ENCODE measurements around the gene CIROP. TPM values are rescaled to one million over a fixed set of nuclear protein-coding genes. Genes with fewer than 3 reads are reported as not detected.
A peak's percentile ranks its signal among the peaks of the same experiment; 100 is the strongest.
"Not testable (repeated sequence)": the region's sequence is repeated elsewhere in the genome, so short reads cannot be mapped to it uniquely, and the experiment has no call there.

Gene CIROP
- total RNA-seq, 1 experiment from 2014 or later = not detected

DNA sequence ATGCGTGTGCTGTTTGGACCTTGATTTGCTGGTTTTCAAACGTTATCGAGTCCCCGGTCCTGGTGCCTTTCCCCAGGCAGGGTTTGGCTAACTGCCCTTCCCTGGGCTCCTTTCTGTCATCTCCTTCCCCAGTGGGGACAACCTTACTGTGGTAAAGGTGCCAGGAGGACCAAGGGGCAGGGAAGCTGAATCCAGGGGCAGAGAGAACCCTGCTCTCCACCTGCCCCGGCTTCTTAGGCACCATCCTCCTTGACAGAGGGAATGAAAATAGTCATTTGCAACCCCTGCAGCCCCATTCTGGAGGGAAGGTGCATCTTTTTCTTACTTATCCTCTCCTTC, 9.3 kb upstream of the CIROP start:
- DNase-seq (ENCODE audit: low read depth) = no peak

DNA sequence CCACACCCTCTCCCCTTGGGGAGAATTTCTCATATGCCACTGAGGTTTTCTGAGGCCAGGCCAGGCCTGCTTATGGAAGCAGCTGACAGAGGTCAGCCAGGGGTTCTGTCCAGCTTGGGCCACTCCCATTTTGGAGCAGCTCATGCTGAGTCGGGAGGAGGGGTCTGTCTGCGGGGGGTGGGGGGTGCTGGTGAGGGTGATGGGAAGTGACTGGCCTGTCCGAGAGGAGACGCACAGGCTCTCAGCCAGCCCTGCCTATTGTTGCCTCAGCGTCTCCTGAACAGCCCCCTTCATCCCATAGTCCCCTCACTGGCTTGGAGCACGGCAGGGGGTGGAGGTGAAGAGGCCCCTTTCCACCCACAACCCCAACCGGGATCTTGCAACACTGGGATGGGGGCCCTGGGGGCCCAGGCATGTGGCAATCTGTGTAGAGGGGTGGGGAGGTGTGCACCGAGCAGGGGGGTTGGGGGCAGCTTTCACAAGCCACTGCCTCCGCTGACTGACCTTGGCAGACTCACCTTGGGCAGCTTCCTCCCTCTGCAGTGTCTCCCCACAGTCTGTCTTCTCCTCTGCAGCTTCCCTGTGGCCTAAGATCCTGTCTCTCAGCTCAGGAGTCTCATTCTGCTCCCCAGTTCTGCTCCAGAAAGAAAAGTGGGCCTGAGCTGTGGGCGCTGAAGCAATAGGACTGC, 8.8 kb upstream of the CIROP start:
- peak; percentile 34 for DNase-seq (ENCODE audit: low read depth)

DNA sequence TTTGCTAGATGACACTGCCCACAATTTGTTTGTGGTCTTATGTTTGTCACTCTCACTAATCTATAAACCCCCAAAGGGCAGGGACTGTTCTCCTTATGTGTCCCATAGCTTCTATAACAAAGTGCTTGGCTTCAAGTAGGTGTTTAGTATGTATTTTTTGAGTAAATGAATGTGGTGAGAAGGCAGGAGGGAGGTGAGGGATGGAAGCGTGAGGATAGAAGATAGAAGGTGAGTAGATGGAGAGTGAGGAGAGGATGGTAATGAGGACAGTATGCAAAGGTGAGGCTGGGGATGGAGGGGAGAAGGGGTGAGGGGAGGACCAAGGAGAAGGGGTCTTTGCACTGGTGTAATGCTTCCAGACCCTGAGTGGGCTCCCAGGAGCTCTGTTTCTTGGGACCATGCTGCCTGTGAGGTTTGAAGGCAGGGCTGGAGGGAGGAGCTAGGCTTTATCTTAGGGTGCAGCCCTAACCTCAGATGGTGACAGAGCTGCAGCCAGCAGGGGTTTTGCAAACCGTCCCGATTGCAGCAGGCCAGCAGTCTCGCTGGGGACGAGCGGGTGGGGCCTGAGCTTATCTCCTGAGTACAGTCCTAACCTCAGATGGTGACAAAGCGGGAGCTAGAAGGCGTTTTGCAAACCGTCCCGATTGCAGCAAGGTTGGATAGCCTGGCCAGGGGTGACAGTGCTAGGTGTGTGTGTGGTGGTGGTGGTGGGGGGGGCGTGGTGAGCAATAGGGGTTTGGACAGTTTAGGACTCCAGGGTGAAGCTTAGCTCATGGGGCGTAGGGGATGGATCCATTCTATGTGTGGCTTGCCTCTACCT, 7.8 kb upstream of the CIROP start:
- DNase-seq (ENCODE audit: low read depth) = no peak

DNA sequence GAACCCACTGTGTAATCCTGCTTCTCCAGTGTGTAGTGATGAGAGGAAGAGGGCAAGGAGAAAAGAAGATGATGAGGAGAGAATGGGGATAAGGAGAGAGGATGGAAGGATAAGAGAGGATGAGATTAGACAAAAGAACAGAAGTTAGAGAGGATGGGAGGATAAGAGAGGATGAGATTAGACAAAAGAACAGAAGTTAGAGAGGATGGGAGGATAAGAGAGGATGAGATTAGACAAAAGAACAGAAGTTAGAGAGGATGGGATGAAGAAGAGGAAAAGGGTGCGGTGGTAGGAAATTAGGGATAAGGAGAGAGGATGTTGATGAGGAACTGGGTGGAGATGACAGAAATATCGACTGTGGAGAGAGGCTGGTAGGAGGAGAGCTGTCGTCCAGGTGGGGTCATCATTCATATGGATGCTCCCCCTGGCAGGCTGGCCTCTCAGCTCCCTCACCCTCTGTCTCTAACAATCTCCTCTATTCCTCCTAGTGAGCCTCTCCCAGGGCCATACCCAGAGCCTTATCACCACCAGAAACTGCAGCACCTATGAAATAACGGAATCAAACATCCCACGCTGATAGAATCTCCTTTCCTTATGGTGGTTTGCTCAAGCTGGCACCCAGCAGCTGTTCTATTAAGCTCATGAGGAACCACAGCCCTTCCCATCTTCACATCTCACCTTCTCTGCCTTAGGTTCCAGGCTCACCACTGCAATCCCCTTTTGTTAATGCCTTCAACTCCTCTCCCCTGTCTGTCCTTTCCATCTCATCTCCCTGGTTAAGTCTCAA, 6.0 kb upstream of the CIROP start:
- no peak for DNase-seq (ENCODE audit: low read depth)

DNA sequence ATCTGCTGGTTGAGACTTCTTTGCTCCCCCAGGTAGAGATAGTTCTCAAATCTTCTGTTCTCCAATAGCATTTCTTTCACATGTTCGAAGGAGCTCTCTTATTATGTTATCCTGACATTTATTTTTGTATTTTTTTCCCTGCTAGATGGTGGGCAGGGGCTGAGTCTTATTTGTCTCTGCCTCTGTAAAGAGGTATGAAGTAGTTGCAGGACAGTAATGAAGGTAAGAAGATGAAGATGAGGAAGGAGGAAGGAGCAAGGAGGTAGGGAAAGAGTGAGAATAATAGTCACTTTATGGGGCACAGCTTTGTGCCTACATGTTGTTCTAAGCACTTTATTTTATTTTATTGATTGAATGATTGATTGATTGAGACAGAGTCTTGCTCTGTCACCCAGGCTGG, 5.0 kb upstream of the CIROP start:
- DNase-seq (ENCODE audit: low read depth) = no peak

DNA sequence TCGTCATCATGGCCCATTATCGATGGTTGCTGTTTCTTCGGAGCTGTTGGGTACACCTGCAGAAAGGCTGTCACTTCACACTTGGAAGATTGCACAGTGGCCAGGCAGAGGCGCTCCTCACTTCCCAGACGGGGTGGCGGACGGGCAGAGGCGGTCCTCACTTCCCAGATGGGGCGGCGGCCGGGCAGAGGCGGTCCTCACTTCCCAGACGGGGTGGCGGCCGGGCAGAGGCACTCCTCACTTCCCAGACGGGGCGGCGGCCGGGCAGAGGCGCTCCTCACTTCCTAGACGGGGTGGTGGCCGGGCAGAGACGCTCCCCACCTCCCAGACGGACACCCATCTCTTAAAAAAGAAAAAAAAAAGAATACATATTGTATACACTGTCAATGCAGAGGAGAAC, 3.4 kb upstream of the CIROP start:
- not testable (repeated sequence) for DNase-seq (ENCODE audit: low read depth)

DNA sequence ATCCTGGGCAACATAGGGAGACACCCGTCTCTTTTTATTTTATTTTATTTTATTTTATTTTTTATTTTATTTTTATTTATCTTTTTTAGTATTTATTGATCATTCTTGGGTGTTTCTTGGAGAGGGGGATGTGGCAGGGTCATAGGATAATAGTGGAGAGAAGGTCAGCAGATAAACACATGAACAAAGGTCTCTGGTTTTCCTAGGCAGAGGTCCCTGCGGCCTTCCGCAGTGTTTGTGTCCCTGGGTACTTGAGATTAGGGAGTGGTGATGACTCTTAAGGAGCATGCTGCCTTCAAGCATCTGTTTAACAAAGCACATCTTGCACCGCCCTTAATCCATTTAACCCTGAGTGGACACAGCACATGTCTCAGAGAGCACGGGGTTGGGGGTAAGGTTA, 2.8 kb upstream of the CIROP start:
- DNase-seq (ENCODE audit: low read depth) = not testable (repeated sequence)

DNA sequence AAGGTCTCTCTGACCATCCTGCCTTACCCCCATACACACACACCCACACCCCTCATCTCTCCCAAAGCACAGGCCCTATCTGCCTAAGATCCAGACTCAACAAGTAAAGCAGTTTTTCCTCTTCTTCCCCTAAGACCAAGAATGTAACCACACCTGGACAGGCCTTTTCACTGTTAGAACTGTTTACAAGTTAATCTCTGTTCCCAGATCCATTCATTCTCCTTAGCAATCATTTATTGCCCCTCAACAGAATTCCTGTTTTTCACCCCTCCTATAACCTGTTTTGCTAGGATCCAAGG, 1.9 kb upstream of the CIROP start:
- DNase-seq (ENCODE audit: low read depth) = no peak

DNA sequence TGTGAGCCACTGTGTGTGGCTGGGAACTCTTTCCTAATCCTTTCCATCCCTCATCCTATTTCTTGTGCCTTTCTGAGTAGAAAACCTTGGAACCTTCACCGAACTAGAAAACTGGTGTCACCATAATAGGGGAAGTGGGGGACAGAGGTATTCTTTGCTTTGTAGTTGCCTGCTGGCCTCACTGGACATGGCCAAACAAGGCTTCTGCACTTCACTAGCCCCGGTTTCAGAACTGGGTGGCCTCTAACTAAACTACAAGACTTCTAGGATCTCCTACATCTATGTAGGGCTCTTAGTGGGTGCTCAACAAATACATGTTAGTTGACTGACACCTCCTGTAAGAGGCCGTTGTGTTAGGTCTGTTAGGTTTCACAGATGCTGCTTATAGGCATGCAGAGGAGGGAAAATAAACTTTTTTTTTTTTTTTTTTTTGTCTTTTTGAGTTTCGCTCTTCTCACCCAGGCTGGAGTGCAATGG, 597 bp upstream of the CIROP start:
- DNase-seq (ENCODE audit: low read depth) = no peak

DNA sequence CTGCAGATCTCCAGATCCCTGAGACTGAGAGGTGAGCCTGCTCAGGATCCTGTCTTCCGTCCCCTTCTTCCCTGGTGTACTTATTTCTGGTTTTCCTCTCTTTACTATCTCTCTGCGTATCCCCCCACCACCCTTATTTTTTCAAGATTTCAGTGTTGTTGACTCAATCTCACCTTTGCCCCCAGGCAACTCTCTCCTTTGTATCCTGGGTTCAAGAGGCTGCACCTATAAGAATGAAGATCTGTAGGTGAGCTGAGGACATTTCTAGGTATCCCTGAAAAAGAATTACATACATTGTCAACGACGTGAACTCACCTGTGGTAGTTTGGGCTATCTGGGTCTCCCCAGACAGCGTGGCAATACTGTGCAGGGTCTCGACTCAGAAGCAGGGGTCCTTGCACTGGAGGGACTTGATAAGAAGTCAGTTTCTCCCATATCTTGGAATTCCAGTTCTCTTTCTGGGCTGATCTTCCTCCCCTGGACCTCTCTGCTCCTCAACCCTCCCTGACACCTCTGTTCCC, 659 bp downstream of the CIROP start:
- no peak for DNase-seq (ENCODE audit: low read depth)

DNA sequence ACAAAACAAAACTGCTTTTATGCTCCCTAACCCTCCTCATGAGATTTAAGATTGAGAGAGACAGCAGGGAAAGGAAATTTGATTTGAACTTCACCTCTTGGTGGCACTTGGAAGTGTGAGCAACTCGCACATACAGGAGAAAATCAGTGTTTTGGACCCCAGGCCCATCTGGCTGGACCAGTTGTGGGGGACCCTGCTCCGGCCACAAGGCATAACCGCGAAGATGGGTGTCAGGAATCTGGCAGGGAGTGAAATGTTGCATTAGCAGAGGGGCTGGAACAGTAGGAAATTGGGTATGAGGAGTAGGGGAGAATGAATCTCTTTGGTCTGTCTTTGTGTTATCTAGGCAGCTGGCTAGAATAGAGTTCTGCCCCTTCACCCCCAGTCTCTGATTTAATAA, 1.2 kb downstream of the CIROP start:
- DNase-seq (ENCODE audit: low read depth) = no peak

DNA sequence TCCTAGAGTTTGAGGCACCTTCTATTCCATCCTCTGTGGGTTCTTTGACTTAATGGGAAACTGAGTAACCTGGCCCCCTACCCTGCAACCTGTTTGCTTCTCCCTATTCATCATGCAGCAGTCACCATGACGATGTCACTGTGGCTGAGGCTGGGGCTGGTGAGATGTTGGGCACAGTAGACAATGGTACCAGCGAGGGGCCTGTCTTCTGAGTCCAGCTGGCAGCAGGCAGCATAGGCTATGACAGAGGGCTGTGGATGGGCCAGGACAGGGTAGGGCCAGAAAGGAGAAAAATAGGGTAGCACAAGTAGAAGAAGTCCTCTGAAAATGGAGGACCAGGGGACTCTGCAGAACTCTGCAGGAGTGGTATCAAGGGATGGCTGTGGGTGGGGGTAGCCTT, 2.0 kb downstream of the CIROP start:
- DNase-seq (ENCODE audit: low read depth) = no peak

DNA sequence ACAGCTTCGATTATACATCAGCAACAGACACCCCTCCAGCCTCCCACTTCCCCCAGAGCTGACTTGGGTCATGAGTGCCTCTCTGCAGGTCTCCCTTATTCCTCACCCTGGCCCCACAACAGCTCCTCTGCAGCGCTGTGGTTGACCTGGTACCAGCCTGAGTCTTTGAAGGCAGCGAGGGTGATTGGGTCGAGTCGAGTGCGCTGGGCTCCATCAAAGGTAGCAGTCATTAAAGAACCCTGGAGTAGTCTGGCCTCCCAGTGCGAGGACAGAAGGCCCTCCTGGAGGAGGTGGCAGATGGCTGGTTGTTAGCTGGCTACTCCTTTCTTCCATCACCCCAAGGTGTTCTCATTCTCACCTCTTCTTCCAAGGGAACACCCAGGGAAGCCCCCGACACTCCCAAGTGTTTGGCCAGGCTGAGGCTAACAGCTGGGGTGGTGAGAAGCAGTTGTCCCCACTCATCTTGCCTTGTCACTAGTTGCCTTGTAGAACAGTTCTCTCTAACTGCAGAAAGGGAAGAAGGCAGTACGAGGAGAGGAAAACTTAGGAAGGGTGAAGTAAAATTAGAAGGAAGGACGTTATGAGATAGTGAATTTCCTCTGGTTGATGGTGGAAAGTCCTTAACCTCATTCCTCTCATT, 2.7 kb downstream of the CIROP start:
- DNase-seq (ENCODE audit: low read depth) = no peak

DNA sequence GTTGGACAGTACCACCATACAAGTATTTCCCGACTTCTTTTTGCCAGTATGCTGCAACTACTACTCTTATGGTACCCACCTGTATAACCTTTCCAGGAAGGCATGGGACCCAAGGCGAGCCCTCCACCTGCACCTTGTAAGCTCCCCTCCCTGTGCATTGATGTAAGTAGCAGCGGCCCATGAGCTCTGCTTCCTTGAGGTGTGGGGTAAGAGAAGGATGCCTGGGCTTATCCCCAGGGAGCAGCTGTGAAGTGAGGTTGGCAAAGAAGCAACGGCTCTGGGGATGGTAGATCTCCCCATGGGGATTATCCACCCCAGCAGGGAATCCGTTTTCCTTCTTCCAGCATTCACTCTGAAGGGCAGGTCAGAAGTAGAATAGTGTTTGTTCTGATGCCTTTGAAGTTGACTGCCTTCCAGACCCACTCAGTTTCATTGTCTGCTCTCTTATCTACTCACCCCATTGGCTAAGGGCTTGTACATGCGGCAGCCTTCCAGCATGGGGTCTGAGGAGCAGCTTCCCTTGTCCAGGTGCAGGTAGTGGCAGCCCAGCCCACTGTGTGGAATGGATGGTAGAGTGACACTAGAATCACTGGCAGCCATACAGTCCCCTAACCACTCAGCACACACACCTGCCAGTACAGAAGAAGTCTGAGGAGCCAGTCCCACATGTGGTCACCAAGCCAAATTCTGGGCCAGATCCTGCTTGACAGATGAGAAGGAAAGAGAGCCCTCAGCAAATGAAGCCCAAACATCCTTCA, 3.4 kb downstream of the CIROP start:
- no peak for DNase-seq (ENCODE audit: low read depth)

DNA sequence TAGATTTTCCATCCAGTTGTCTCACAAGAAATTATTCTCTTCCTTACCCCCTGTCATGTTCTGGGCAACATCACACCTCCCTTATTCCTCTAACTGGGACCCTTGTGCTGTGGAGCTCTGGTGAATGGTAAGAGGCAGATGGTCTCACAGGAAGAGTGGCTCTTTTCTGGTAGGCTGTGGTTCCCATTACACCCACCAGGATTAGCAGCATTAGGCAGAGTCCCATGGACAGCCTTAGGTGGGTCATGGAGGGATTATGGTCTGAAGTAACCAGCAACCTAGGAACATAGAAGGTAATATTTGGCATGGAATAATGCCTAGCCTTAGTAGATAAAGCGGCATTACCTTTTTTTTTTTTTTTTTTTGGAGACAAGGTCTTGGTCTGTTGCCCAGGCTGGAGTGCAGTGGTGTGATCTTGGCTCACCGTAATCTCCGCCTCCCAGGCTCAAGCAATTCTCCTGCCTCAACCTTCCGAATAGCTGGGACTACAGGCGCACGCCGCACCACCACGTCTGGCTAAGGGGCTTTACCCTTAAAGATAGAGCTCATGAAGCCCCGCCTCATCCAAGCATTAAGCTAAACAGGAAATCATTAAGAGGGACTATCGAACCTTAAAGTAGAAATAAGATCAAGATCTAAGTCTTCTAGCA, 5.5 kb downstream of the CIROP start:
- no peak for DNase-seq (ENCODE audit: low read depth)

DNA sequence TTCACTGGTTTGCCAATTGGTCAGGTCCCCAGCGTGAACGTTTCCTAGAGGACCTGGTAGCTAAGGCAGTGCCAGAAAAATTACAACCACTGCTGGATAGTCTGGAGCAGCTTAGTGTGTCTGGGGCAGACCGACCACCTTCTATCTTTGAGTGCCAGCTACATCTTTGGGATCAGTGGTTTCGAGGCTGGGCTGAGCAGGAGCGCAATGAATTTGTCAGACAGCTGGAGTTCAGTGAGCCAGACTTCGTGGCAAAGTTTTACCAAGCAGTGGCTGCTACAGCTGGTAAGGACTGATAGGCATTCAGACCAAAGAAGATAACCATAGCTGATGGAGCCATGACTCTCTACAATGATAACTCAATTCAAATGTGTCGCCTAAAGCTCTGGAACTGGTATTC, 7.0 kb downstream of the CIROP start:
- no peak for DNase-seq (ENCODE audit: low read depth)

DNA sequence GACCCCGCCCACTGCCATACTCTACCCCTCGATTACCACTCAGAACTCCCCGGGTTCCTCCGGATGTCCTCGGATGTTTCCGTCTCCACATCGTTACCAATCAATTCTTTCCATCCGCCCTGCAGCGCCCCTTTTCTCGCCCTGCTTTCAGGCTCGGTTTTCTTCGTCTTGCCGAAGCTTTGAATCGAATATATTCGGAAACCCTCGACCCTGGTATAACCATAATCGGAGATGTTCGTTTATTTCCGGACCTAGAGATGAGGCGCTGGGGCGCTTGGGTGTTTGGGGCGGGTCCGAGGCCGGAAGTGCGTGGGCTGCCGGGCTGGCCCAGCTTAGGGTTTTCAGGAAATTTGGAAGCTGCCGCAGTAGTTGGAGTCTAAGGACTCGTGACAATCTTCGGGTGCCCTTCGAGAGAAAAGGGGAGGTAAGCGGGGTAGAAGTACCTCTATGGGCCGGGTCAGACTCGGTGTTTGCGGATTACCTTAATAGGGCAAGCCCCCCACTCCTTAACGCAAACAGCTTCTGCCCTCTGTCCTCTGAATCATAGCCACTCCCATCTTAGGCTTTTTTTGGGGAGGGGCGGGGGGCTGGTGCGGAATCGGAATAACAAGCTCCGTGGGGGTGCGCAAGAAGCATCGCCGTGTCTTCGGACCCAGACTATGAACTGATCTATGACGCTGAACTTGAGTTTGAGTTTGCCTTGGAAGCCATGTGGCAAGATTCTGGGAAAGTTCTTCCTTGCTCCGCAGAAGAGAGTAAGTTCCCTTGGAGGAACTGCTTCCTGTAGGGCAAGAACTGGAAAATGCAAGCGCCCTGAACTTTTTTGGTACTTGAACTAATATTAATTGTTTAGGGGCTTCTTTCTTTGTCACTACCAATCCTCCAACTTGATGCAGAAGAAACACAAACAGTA, 9.3 kb downstream of the CIROP start, which contains the start of gene C14orf119:
Gene C14orf119, plus strand, starts transcription at position 310 of the 913 bp plus-strand sequence. CDS start 2,154 bp downstream, outside the sequence.
- DNase-seq (ENCODE audit: low read depth) = peak; percentile 99

DNA sequence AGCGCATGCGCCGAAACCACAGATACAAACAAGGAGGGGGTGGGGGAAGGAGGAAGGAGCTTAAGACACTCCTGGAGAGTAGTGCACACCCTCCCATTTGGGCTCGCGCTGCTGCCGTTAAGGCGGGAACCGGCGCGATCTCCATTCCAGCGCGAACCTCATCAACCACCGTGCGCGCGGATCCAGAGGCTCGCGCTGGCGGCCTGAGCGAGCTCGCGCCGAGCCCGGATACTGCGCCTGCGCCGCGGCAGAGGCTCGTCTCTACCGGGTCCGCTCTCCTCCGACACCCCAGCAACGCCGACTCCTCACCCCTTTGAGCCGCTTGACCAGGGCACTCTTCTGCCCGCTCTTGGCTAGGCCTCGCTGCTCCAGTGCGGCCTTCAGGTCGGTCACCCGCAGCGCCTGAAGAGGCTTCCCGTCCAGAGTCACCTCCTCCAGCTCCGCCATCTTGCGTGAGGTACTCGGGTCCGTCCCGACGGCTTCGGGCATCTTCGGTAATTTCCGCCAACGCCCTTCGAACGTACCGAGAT, 10.1 kb downstream of the CIROP start, which contains the start of gene ACIN1:
Gene ACIN1, minus strand, starts transcription at position 471 of the 530 bp plus-strand sequence. Its CDS starts 24 bp downstream, at position 447.
- DNase-seq (ENCODE audit: low read depth) = peak; percentile 82

Measured in M059J (cell line).